Lung (tissue), 12 donors: ENCODE results near the gene SYVN1. TPM values are rescaled to one million over a fixed set of nuclear protein-coding genes. Genes with fewer than 3 reads are reported as not detected.

ENCODE experiments used
- ATAC-seq: fragments of 200-7000 bp; cut with Tn5 transposase; one replicate; pipeline ENCODE4 v1.9.1; 2020; ENCODE audit warnings: moderate number of reproducible peaks; ENCODE audit not compliant: insufficient read depth, low FRiP score
- DNase-seq, 3 donors: peaks; one replicate each; pipeline ENCODE4 v3.0.0-alpha.2; 2013 to 2017
- H3K27ac ChIP-seq, 2 donors: one replicate each; pipeline ENCODE4 v1.5.1; 2013; ENCODE audit warnings: mild to moderate bottlenecking in 2 of 2, moderate library complexity in 2 of 2, control low read depth in 1 of 2, inconsistent platforms in 1 of 2, low read depth in 1 of 2, low read length in 1 of 2
- H3K27me3 ChIP-seq, 3 donors: one replicate each; pipeline ENCODE4 v1.5.1; 2013; ENCODE audit warnings: low read length in 2 of 3; ENCODE audit not compliant: control insufficient read depth in 3 of 3, insufficient read depth in 3 of 3
- H3K36me3 ChIP-seq, 4 donors: one replicate each; pipeline ENCODE4 v1.5.1; 2013; ENCODE audit warnings: low read length in 4 of 4, mild to moderate bottlenecking in 1 of 4, moderate library complexity in 1 of 4; ENCODE audit not compliant: control insufficient read depth in 4 of 4, insufficient read depth in 4 of 4
- H3K4me1 ChIP-seq, 5 donors: one replicate each; pipeline ENCODE4 v1.5.1; 2013; ENCODE audit warnings: low read length in 5 of 5, mild to moderate bottlenecking in 2 of 5, moderate library complexity in 1 of 5; ENCODE audit not compliant: control insufficient read depth in 5 of 5, insufficient read depth in 5 of 5
- H3K4me3 ChIP-seq: one replicate; pipeline ENCODE4 v1.5.1; 2013; ENCODE audit warnings: mild to moderate bottlenecking, control low read depth, moderate library complexity
- H3K9ac ChIP-seq, 2 donors: one replicate each; pipeline ENCODE4 v1.5.1; 2013; ENCODE audit warnings: low read length in 2 of 2, control low read depth in 1 of 2; ENCODE audit not compliant: insufficient read depth in 1 of 2
- H3K9me3 ChIP-seq, 4 donors: one replicate each; pipeline ENCODE4 v1.5.1; 2013; ENCODE audit warnings: low read length in 3 of 4, mild to moderate bottlenecking in 1 of 4, moderate library complexity in 1 of 4; ENCODE audit not compliant: control insufficient read depth in 4 of 4, insufficient read depth in 3 of 4
- WGBS, 2 donors: extraction: QIAGEN DNeasy Blood & Tissue Kit; methylation state at CpG; one replicate each; pipeline ENCODE4 v1.1.7; 2013; 5-methylcytosine and 5-hydroxymethylcytosine counted together
- polyA plus RNA-seq, 2 donors: library from polyadenylated mRNA; stranded (reverse); fragments of 200-250 nt; gene quantifications; one replicate each; pipeline ENCODE4 v1.2.1, GENCODE V29; 2013
- total RNA-seq, 2 donors: library from RNA; depleted of rRNA in 1 of 2; stranded (reverse); fragments of >200 nt in 1 of 2; gene quantifications; one replicate each; pipeline ENCODE4 v1.2.1, GENCODE V29; 2014 to 2021
- TF ChIP-seq, protein P1 (sequence below): IDR thresholded peaks from 2 replicates; pipeline ENCODE4 v1.5.1; 2012; ENCODE audit warnings: mild to moderate bottlenecking; ENCODE audit errors: control extremely low read depth, extremely low read depth
- donor health status: control.
- donor health status: control.
- donor health status: Bipolar disorder and iron deficiency.
- donor health status: healthy.
- donor health status: DM: yes; HTN: yes; CAD: no.

Gene SYVN1
- total and polyA plus RNA-seq, 4 donors = 31.6 to 80.7 (median 37.6) TPM

DNA sequence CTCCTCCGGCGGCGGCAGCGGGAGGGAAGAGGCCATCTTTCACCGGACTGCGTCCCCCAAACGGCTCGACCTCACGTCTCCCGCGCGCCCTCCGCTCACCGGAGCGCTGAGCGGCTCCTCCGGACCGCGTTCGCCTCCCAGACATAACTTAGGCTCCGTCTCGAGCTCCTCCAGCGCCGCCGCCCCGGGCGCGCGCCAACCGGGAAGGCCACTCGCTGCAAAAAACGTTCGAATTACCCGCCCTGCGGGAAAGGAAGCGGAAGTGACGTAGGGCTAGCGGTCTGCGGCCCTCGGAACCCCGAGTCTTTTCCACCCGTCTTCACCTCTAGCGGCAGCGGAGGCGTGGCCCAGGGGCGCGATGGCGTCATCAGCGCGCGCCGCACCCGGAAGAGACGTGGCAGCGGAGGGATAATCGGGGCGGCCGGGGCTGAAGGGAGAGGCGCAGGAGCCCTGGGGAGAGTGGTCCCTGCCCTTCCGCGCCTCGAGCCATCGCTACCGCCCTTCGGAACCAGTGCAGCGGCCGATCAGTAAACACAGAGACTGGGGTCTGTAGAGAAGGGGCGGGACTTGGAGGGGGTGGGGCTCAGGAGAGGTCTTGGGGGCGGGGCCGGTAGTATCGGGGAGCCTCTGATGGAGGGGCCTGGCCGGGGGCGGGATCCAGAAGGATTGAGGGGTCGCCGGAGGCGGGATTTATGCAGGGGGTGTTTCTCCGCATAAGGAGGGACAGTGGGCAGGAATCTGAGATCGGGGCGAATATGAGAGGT is 50.3 kb downstream of the SYVN1 start, which contains the start of the genes CDCA5 and ZFPL1:
CDCA5 (minus strand) TSS at position 207 of the 764 bp plus-strand sequence; CDS start at position 145, 62 bp downstream.
ZFPL1 (plus strand) TSS at position 389 of the 764 bp plus-strand sequence. CDS start 477 bp downstream, outside the sequence.
- TF ChIP-seq, protein P1, sequence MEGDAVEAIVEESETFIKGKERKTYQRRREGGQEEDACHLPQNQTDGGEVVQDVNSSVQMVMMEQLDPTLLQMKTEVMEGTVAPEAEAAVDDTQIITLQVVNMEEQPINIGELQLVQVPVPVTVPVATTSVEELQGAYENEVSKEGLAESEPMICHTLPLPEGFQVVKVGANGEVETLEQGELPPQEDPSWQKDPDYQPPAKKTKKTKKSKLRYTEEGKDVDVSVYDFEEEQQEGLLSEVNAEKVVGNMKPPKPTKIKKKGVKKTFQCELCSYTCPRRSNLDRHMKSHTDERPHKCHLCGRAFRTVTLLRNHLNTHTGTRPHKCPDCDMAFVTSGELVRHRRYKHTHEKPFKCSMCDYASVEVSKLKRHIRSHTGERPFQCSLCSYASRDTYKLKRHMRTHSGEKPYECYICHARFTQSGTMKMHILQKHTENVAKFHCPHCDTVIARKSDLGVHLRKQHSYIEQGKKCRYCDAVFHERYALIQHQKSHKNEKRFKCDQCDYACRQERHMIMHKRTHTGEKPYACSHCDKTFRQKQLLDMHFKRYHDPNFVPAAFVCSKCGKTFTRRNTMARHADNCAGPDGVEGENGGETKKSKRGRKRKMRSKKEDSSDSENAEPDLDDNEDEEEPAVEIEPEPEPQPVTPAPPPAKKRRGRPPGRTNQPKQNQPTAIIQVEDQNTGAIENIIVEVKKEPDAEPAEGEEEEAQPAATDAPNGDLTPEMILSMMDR = no peak
- Histone ChIP-seq H3K9ac (peak within 1 kb of the TSS; percentile 69 to 92), H3K36me3 (peaks cover under 1 to 34% (median 18%) of the 10 kb centered on the region in 4 donors), H3K27ac (peak within 1 kb of the TSS; percentile 64 to 91), H3K4me1 (peaks cover 0 to 22% (median 8%) of the 10 kb centered on the region in 5 donors), H3K27me3 (no peaks in the 10 kb centered on the region), H3K9me3 (no peaks in the 10 kb centered on the region), H3K4me3 (peak within 1 kb of the TSS; percentile 82)
- ATAC-seq (peak; percentile 93), DNase-seq (peak; percentile 97 to 98 (median 97))
- WGBS, 2 donors = 0% methylated on average over 77 to 79 of the region's 79 CpGs

DNA sequence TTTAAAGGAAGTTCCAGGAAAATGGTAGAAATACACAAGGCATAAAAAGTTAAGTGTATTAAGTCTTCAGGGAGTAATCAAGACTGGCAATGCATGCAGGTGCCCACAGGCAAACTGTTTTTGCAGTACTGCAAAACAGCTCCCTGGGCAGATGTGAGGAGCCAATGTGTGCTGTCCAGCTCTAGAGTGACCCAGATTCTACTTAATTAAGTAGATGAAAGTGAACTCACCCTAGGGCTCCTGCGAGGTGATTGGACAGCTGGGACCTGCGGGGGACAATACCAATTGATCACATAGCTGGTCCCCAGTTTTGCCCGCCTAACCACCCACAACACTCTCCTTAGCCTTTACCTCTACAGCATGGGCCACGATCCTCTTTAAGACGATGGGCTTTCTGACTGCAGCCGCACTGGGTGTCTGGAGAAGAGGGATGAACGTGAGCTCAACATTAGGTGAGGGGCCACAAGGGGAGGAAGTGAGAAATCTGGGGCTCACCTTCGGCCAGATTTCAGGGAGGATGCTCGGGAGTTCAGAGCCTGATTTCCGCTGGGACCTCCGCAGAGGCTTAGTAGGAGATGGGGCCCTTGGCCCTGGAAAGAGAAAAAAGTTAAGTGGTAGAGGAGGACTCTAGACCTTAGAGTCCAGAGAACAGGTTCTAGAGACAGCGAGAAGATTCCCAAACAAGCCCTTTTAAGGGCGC is 51.0 kb downstream of the SYVN1 start:
- Histone ChIP-seq H3K4me3 (peak overlapping the region; percentile 39), H3K9me3 (no peaks in the 10 kb centered on the region), H3K36me3 (peaks cover 0 to 27% (median 16%) of the 10 kb centered on the region in 4 donors), H3K27me3 (no peaks in the 10 kb centered on the region), H3K27ac (peak overlapping the region in 1 of 2 donors; percentile 34), H3K9ac (peak overlapping the region; percentile 3 to 66), H3K4me1 (peaks cover 0 to 22% (median 8%) of the 10 kb centered on the region in 5 donors)
- ATAC-seq (no peak), DNase-seq (no peak)
- TF ChIP-seq, protein P1 = no peak
- 5 to 8% methylated on average over 12 to 13 of the region's 13 CpGs for WGBS, 2 donors

DNA sequence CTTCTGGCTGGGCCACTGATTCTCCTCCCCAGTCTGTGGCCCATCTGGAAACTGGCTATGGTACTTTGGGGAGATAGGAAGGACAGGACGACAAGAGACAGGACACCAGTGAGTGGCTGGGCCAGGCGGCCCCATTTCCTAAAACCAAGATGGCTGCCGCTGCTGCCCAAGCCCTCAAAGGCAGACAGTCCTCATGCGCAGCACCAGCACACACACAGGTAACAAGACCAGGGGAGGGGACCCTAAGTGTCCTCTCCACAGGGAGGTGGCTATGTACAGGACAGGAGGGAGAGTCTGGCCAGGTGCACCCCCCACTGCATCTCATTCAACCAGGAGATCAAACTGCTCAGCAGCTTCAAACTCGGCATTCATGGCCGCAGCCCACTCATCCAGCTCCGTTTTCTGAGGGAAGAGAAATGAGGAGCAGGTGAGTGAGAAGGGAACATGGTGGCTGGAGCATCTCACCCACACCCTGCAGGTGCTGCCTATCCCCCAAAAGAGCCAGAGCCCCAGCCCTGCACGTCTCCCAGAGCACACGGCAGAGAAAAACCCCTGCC is 55.5 kb downstream of the SYVN1 start:
- Histone ChIP-seq H3K9ac (no peak overlapping the region), H3K36me3 (peaks cover 0 to 13% (median 1%) of the 10 kb centered on the region in 4 donors), H3K4me3 (no peak overlapping the region), H3K4me1 (peaks cover 0 to 12% (median 5%) of the 10 kb centered on the region in 5 donors), H3K9me3 (no peaks in the 10 kb centered on the region), H3K27me3 (no peaks in the 10 kb centered on the region), H3K27ac (no peak overlapping the region)
- DNase-seq (no peak), ATAC-seq (no peak)
- TF ChIP-seq, protein P1 = no peak
- WGBS, 2 donors = 94 to 96% methylated on average over 9 of the region's 9 CpGs
